Superior temporal gyrus (tissue), 1 donor: ENCODE data around the gene KRTAP12-1.
"Not testable (repeated sequence)": the region's sequence is repeated elsewhere in the genome, so short reads cannot be mapped to it uniquely, and the experiment has no call there.

Source experiments
- DNase-seq: peaks from one replicate; pipeline ENCODE4 v3.0.0-alpha.2; 2016; ENCODE audit errors: extremely low spot score

Gene KRTAP12-1

GRCh38 chr21:44644878-44645277, 37.1 kb downstream of the KRTAP12-1 start:
- DNase-seq, result no peak

- no peak for DNase-seq
These were observed 38.1 kb downstream of the KRTAP12-1 start for GRCh38 chr21:44643741-44644310.

- no peak for DNase-seq
These were observed 41.2 kb downstream of the KRTAP12-1 start for GRCh38 chr21:44640761-44641160.

GRCh38 chr21:44639331-44639655, 42.7 kb downstream of the KRTAP12-1 start:
- DNase-seq, result no peak

- not testable (repeated sequence) for DNase-seq
These were observed 43.2 kb downstream of the KRTAP12-1 start for GRCh38 chr21:44638506-44639330.

GRCh38 chr21:44637851-44638348, 44.1 kb downstream of the KRTAP12-1 start:
- DNase-seq, result not testable (repeated sequence)

- no peak for DNase-seq
These were observed 44.7 kb downstream of the KRTAP12-1 start, which contains the start of gene KRTAP10-10 for GRCh38 chr21:44637018-44637850. Gene KRTAP10-10, plus strand, starts transcription at chr21:44637356. Its CDS starts 62 bp downstream, at chr21:44637418.

- DNase-seq, result no peak
These were observed 45.5 kb downstream of the KRTAP12-1 start for GRCh38 chr21:44636209-44637017.

GRCh38 chr21:44632067-44632466, 49.9 kb downstream of the KRTAP12-1 start:
- no peak for DNase-seq
